ENCODE results near the gene LRMDA. TPM values are rescaled to one million over a fixed set of nuclear protein-coding genes. Genes with fewer than 3 reads are reported as not detected.

Gene LRMDA
- total RNA-seq, 2 experiments from 2014 or later, result not detected

DNA sequence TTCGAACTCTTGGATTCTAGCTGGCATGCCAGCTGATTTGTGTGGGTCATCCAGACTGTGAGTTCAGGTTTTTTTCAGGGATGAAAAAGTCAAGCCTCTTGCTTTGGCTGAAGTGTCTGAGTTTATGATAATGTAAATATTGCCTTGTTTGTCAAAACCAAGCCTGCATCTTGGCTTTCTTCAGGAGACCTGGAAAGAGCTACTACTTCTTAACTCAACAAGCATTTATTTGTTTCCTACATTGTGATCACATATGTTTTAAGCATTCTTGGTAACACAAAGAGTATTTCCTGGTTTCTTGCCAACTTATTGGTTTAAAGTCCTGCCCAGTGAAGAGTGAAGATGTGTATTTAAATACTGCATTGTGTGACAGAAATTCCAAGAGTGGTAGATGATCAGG lies 407.1 kb downstream of the LRMDA start:
- ChIA-PET CTCF (no interaction called here), POLR2A (no interaction called here)

DNA sequence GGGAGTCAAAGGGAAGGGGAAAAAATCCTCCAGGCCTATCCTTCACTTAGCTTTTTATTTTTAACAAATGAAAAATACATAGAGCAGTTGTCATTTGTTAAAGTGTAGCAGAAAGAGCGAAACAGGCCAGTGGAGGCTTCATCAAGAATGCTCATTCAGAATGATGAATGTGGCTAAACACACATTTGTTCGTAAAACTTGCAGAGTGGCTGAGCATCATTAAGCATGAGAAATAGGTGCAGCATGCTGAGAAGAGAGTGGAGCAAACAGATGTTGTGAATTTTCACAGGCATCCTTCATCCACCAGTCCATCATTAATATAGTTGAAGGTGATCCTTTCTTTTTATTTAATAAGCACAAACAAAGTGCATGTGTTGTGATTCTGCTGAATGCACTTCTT lies 407.6 kb downstream of the LRMDA start:
- CTCF ChIA-PET, result interaction anchor here (1.6 kb wide), 1 partner anchor 12 kb away, joined by 3 read pairs; no protein-coding TSS in a partner anchor
- POLR2A ChIA-PET, result interaction anchor here (0.6 kb wide), 1 partner anchor 1293 kb away, joined by 3 read pairs; no protein-coding TSS in a partner anchor

DNA sequence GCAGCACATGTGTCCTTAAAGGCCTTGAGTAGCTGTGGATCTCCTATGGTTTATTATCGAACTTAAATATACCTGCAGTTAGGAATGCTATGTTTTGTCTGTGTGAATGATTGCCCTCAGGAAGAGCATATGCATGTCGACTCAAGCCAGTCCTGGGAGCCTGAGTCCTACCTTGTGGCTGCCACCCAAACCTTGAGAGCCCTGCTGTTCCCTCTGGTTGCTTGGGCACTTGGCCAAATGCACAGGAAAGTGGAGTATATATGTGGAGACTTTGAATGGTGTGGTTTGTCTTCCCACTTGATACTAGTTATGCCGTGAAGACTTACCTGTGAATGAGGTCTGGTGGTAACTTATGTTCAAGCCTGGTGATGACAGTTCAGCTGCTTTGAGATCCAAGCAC lies 409.8 kb downstream of the LRMDA start:
- CTCF ChIA-PET, result no interaction called here

DNA sequence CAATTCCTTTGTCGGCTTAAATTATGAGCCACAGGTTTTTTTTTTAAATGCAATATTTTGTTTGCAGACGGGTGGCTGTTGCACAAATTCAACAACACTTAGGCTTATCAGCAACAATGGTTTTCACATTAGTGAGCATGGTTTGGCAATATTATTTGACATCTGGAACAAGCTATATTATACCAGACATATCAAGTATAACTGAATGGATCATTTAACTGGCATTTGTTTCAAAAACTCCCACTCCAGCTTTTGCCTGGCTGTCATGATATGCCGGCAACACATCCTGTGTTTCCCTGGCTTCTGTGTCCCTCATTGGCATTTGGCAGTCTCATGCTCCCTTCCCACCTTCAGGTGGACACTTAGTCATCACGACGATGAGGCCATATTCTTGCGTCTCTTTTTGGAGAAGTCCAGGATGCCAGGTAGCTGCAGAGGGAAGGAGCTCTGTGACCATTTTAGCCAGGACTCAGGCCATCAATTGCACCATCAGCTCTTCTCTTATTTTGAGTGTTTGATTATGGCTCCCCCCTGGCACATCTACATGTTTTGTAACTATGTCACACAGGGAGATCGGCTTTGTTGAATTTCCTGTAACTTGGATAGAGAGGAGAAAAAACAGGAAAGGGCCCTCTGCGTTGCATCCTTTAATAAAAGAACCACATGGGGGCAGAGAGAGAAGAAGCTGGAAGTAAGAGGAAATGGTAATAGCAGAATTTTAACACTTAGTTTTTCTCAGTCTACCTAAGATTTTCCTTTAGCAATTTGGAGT lies 413.9 kb downstream of the LRMDA start:
- POLR2A ChIA-PET, result no interaction called here
- CTCF ChIA-PET, result no interaction called here

More for the DNA sequence above, 409.8 kb downstream of the LRMDA start:
- POLR2A ChIA-PET, result no interaction called here

DNA sequence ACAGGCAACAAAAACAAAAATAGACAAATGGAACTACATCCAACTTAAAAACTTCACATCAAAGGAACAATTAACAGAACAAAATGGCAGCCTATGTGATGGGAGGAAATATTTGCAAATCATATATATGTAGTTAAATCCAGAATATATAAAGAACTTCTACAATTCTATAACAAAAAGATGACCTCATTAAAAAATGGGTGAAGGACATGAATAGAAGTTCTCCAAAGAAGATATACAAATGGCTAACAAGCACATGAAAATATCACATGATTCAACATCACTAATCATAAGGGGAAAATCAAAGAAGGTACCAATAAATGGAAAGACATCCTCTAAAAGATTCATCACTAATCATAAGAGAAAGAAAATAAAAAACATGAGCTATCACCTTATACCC lies 416.1 kb downstream of the LRMDA start:
- ChIA-PET POLR2A (no interaction called here), CTCF (no interaction called here)

DNA sequence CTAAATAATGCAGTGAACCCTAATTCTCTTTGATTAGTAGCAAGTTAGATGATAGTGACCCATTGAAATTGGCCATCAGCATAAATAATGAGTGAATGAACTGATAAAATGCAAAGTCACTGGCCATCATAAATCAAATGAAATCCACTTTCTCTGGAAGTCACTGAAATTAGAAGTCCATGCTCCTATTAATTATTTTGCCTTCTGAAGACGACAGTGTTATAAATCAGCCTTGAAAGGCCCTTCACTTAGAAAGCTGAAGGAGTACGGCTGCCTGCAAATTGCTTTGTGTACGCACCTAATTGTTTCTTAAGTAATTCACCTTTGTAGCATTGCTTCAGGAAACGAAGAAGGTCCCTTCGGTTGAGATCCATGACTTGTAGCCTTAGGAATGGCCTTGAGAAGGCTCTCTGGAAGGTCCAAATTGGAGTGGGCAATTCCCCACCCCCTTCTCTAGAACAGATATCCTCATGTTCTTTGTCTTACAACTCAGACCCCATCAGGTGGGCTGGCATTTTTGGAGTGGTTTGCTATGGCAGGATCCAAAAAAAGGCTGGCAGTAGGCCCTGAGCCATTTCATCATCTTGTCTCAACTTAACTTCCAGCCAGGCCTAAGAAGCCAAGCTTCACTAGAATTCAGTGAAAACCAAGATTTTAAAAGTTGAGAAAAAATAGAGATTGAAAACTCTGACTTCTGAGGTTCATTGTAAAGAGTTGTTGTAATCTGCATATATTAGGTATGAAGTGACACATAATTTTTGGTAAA lies 420.3 kb downstream of the LRMDA start:
- CTCF ChIA-PET, result interaction anchor here (1.5 kb wide), 1 partner anchor 12 kb away, joined by 3 read pairs; no protein-coding TSS in a partner anchor
- POLR2A ChIA-PET, result no interaction called here

DNA sequence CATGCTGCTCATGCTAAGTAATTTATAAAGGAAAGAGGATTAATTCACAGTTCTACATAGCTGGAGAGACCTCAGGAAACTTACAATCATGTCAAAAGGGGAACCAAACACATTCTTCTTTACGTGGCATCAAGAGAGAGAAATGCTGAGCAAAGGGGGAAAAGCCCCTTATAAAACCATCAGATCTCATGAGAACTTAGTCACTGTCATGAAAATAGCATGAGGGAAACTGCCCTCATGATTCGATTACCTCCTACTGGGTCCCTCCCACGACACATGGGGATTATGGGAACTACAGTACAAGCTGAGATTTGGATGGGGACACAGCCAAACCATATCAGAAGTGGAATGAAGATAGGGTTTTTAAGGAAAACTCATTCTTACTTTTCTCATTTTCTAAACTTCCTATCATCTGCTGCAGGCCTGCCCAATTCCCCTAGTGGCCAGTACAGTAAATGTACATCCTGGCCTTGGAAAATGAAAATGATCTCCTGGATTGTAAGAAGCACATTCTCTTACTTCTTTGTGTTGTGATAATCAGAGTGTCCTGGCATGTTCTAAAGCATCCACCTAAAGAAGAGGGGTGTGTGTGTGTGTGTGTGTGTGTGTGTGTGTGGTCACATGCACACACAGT lies 421.5 kb downstream of the LRMDA start:
- POLR2A ChIA-PET, result no interaction called here
- CTCF ChIA-PET, result no interaction called here

DNA sequence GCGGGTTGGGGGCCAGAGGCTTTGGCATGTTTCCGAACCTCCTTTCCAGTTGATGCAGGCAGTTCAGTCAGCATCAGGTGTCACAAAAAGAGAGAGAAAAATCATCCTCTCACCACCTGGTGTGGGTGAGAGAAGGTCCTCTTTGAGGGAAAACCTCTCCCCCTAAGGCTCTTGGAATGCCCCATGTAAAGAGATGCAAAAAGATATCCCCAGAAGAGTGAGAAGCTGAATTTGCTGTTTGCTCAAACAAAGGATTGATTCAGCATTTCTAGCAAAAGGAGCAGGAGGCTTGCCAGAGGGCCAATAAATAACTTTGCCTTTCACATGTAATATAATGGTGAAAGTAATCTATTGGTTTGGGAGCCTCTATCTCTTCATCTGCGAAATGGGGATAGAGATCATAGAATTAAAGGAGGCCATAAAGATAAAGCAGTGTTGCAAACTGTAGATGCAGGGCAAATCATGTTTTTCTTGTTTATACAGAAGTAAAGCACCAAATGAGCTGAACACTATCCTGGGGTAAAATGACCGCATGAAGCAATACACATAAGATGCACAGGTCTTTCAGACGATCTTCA lies 425.9 kb downstream of the LRMDA start:
- ChIA-PET POLR2A (no interaction called here), CTCF (no interaction called here)

DNA sequence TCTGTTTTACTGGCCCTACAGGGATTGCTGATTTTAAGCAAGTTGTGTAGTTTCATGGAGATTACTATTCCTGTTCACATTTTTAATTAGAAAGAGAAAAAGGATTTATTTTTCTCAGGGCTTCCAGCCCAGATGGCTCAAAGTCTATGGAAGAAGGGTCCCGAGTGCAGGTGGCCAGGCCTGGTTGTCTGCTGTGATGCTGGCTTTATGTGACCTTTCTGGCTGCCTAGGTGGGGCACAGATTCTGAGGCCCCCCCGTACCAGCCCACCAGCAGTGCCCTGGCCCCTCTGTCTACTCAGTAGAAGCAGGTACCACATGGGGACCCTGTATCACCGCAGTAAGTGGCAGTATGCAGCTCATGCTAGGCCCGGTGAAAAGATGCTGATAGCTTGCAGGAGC lies 426.5 kb downstream of the LRMDA start:
- CTCF ChIA-PET, result no interaction called here

DNA sequence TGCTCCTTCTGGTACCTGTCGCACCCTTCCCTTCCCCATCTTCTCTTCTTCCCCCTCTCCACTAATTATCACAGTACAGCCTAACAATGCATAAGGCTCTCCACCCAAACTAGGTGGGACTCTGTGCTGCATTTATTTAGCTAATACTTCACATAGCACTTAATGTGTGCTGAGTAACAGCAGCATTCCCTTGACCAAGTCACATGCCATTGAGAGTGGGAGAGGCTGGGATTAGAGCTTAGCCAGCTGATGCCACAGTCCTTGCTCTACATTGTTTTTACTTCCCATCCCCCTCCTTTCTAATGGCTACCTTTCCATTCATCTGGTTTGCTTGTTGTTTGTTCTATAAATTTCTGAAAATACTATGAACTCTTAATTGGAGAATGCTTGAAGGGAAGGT lies 426.9 kb downstream of the LRMDA start:
- ChIA-PET CTCF (no interaction called here), POLR2A (no interaction called here)

More for the DNA sequence above, 426.5 kb downstream of the LRMDA start:
- POLR2A ChIA-PET, result no interaction called here

DNA sequence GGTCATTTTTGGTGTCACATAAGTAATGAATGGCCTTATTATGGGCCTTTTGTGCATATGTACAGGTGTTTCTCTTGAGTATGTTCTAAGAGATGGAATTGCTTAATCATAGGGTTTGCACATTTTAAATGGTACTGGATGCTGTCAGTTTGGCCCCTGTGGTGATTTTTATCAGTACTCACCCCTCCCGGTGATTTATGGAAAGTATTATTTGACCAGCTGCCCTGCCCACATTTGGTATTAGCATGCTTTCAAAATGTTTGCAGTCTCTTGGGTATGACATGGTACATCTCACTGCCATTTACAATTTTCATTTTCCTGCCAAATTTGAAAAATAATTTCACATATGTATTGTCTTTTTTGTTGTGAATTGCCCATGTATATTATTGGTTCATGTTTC lies 427.7 kb downstream of the LRMDA start:
- ChIA-PET CTCF (no interaction called here), POLR2A (no interaction called here)

DNA sequence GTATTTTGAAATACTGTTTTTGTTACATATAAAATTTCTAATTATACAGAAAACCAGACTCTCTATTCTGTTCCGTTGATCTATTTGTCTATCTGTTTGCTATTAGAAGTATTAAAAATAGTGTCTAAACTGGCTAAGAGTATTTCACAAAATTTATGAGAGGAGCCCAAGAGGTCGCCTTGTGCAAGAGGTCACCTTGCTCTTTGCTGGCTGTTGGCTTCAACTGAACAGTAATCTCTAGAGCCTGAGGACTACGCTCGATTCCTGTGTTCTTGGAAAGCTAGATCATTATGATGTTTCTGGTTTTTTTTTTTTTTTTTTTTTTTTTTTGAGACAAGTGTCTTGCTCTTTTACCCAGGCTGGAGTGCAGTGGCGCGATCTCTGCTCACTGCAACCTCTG lies 428.6 kb downstream of the LRMDA start:
- CTCF ChIA-PET, result no interaction called here
- POLR2A ChIA-PET, result no interaction called here

DNA sequence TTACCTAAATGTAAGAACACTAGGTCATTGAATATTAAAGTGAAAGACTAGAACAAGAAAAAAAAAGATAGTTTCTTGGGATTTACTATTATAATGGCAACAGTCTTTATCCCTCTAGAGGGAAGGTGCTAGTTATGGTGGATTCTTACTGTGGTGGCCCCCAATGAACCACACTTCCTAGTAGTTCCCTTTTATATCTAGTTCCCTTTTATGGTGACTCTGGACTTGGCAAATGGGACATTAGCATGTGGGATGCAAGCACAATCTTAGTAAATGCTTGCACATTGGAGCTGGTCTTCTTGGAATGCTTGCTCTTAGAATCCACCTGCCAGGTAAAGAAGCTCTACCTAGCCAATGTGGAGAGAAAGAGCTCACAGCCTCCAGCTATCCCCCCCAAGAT lies 430.2 kb downstream of the LRMDA start:
- POLR2A ChIA-PET, result no interaction called here

DNA sequence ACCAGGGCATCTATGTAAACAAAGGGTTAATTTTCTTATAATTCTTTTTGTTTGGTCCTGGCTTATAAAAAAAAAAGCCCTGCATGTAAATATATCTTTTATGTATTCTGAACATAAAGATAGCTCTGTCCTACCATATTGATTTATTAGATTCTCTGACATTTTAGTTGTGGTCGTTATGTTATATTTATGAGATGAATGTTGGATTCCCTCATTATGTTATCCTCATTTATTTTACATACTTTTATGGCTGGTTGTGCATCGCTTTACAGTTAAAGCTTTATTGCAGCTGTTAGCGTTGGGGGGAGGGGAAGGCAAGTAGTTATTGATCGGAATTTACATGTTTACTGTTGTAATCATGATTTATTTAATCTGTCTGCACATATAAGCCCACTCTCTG lies 431.5 kb downstream of the LRMDA start:
- CTCF ChIA-PET, result no interaction called here
- POLR2A ChIA-PET, result no interaction called here

More for the DNA sequence above, 430.2 kb downstream of the LRMDA start:
- CTCF ChIA-PET, result no interaction called here

DNA sequence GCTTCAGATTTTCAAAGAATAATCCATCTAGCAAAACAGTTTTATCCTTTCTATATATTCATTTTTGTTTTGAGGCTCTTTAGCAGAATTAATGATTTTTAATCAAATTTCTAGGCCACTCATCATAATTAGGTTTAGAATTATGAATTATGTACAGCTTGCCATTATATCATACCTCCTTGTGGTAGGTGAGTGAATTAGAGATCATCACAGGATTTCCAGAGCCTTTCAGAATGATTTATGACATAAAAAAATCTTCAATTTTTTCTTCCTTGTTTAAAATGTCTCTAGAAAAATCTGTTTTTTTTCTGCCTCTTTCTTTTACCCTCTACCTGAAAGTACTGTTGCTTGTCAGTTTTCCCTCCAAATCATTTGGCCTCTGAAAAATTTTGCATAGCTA lies 433.3 kb downstream of the LRMDA start:
- ChIA-PET POLR2A (no interaction called here), CTCF (no interaction called here)

DNA sequence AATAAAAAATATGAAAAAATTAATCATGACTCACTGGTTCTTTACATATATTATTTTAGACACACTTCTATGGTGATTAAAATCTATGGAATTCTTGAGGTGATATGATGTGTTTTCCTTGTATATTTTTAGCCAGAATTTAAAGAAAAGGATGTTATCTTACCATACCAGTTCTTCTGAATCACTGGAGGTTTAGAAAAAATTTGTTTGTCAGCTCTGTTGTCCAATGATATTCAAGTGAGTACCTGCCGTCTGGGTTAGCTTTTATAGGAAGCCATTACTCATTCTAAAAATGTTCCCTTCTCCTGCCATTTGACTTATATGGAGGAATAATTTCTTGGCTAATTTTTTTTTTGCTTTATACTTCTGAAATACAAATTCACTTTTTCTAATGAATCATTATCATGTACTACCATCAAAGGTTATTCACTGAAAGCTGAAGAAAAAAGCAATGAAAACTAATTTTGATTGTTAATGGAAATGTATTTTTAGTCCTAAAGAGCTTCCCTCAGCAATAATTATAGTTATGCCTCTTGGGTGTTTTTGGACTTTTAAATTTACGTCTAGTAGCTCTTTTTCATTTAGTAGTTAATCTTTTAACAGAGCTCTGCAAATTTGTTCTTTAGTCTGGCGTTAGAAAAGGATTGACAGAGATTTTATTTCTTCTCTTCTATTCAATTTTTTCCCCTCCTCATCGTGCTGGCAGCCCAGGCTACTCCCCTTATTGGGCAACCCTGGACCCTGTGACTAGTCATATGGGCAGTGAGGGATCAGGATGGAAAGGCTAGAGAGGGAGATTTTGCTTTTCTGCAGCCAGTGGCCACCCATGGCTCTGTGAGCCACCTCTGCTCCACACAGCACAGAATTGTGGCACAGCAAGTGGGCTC lies 434.2 kb downstream of the LRMDA start:
- POLR2A ChIA-PET, result no interaction called here
- CTCF ChIA-PET, result no interaction called here

DNA sequence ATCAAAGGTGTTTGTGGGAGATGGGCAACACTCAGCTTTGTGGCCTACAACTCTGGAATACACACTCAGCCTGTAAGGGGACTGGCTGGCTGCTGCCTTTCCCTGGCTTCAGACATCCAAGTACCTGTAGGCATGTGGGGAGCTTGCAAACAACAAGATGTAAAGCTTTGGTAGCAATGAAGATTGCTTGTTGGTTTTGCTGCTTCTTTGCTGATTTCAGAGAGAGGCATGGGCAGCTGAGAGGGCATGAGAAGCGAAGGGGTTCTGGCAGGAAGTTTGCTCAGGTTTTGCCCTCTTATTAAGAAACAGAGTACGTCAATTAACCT lies 434.8 kb downstream of the LRMDA start:
- ChIA-PET CTCF (no interaction called here), POLR2A (no interaction called here)

DNA sequence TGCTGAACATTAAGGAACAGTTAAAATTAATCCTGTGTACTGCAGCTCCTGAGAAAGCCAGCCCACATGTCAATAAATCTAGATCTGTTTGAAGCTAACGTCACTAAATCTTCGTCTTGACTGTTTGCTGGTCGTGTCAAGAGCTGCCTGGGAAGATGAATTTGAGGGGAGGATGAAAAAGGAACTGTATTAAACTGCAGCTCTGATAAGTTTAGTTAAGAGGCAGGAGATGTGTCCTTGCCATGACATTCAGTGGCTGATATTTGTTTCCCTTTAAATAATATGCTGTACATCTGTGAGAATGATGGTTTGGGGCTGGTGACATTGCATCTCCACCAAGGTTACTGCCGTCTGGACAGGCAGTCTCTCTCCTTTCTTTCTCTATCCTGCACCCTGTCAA lies 435.3 kb downstream of the LRMDA start:
- CTCF ChIA-PET, result no interaction called here
- POLR2A ChIA-PET, result no interaction called here

DNA sequence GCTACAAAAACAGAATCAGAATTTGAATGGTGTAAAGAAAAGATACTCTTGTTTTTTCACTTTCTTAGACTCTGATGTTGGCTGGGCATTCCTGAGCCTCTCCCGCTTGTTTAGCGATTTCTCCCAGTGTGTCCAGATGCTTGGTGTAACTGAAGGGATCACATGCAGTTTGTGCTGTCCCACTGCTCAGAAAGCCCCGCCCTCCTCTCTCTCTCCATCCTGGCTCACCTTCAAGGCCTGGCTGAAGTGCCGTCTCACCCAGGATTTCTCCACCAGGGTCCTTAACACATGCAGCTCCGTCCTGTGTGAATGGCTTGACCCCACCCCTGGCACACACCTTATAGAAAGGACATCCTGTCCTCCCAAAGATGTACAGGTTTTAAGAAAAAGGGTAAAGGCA lies 437.1 kb downstream of the LRMDA start:
- CTCF ChIA-PET, result no interaction called here
- POLR2A ChIA-PET, result no interaction called here

DNA sequence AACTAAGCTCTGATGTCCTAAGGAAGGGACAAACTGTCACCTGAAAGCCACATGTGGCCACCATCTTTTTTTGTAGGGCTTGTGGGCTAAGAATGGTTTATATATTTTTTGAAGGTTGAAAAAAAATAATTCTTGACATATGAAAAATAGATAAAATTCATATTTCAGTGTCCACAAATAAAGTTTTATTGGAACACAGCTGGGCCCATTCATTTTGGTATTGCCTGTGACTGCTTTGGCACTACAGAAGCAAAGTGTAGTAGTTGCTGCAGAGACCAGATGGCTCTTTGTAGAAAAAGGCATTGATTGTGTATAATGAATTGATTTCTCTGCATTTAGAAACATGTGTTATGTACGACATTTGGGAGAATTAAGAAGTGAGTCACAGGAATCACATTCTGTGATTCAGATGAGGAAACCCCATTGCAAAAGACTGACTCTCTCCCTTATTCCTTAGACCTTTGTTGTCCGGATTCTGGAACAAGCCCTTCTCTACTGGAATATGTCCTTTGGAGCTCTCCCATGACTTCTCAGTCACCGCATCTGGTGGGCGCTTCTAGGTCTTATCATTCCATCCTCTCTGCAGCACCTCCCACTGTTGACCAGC lies 438.7 kb downstream of the LRMDA start:
- CTCF ChIA-PET, result no interaction called here
- POLR2A ChIA-PET, result no interaction called here
